Activated CD4-positive, alpha-beta T cell treated with anti-CD3 and anti-CD28 coated beads, Interleukin-2, amount 10 ng/mL, durations not matched to agents 24 days and 14 days (primary cell): ENCODE results near the gene TSNAXIP1. TPM values are rescaled to one million over a fixed set of nuclear protein-coding genes. Genes with fewer than 3 reads are reported as not detected.

Source experiments
- DNase-seq: peaks from one replicate; pipeline ENCODE4 v3.0.0; 2022
- H3K27ac Mint-ChIP-seq: one replicate; pipeline ENCODE4 v1.8.0; 2022; ENCODE audit warnings: mild to moderate bottlenecking, mixed read lengths
- H3K27me3 Mint-ChIP-seq: one replicate; pipeline ENCODE4 v1.8.0; 2022; ENCODE audit warnings: mixed read lengths
- H3K36me3 Mint-ChIP-seq: one replicate; pipeline ENCODE4 v1.8.0; 2022; ENCODE audit warnings: low read depth, mild to moderate bottlenecking, mixed read lengths
- H3K4me1 Mint-ChIP-seq: one replicate; pipeline ENCODE4 v1.8.0; 2021; ENCODE audit warnings: mixed read lengths
- H3K4me3 Mint-ChIP-seq: one replicate; pipeline ENCODE4 v1.8.0; 2022; ENCODE audit warnings: mild to moderate bottlenecking, moderate library complexity, mixed read lengths
- H3K9me3 Mint-ChIP-seq: one replicate; pipeline ENCODE4 v1.8.0; 2021; ENCODE audit warnings: mixed read lengths
- intact Hi-C: fragments of 100-400 bp; cut with micrococcal nuclease; formaldehyde crosslinking; loops from one replicate; pipeline ENCODE4 v1.15.1; 2023
- total RNA-seq: library from RNA; stranded (reverse); gene quantifications from 2 replicates; pipeline ENCODE4 v1.2.3, GENCODE V29; 2022

TSNAXIP1 gene
- total RNA-seq, 1 donor from 2014 or later, result 0.65 TPM

- Mint-ChIP-seq H3K36me3 (peaks cover 31% of the 10 kb centered on the region), H3K4me3 (no peak overlapping the region), H3K27ac (peak overlapping the region; percentile 37), H3K9me3 (no peaks in the 10 kb centered on the region), H3K4me1 (peaks cover 8% of the 10 kb centered on the region), H3K27me3 (no peaks in the 10 kb centered on the region)
- intact Hi-C loops, result no loop called here
- no peak for DNase-seq
These were observed 57.9 kb downstream of the TSNAXIP1 start for GRCh38 chr16:67864594-67864993.

GRCh38 chr16:67865318-67865717 lies 58.6 kb downstream of the TSNAXIP1 start:
- peak; percentile 74 for DNase-seq
- H3K27me3 Mint-ChIP-seq, result no peaks in the 10 kb centered on the region
- peaks cover 34% of the 10 kb centered on the region for H3K36me3 Mint-ChIP-seq
- peak overlapping the region; percentile 48 for H3K27ac Mint-ChIP-seq
- no peaks in the 10 kb centered on the region for H3K9me3 Mint-ChIP-seq
- intact Hi-C loops, result no loop called here
- peaks cover 8% of the 10 kb centered on the region for H3K4me1 Mint-ChIP-seq
- no peak overlapping the region for H3K4me3 Mint-ChIP-seq

- no peaks in the 10 kb centered on the region for H3K27me3 Mint-ChIP-seq
- H3K9me3 Mint-ChIP-seq, result no peaks in the 10 kb centered on the region
- no peak overlapping the region for H3K4me3 Mint-ChIP-seq
- no peak for DNase-seq
- intact Hi-C loops, result no loop called here
- peaks cover 9% of the 10 kb centered on the region for H3K4me1 Mint-ChIP-seq
- peaks cover 37% of the 10 kb centered on the region for H3K36me3 Mint-ChIP-seq
- H3K27ac Mint-ChIP-seq, result no peak overlapping the region
These were observed 61.6 kb downstream of the TSNAXIP1 start for GRCh38 chr16:67868290-67868689.

- intact Hi-C loops, result loop anchor here (5.0 kb wide), 1 partner anchor 68 kb away; the partner anchor contains the start of gene PSMB10
- DNase-seq, result no peak
These were observed 63.0 kb downstream of the TSNAXIP1 start for GRCh38 chr16:67869653-67870052.

GRCh38 chr16:67871256-67871655 lies 64.6 kb downstream of the TSNAXIP1 start:
- no peak overlapping the region for H3K4me3 Mint-ChIP-seq
- peaks cover 27% of the 10 kb centered on the region for H3K4me1 Mint-ChIP-seq
- H3K36me3 Mint-ChIP-seq, result peaks cover 38% of the 10 kb centered on the region
- no peak for DNase-seq
- H3K27ac Mint-ChIP-seq, result no peak overlapping the region
- H3K27me3 Mint-ChIP-seq, result no peaks in the 10 kb centered on the region
- no peaks in the 10 kb centered on the region for H3K9me3 Mint-ChIP-seq
- intact Hi-C loops, result loop anchor here (5.0 kb wide), 1 partner anchor 66 kb away; the partner anchor contains the start of gene PSMB10

More at GRCh38 chr16:67869653-67870052, 63.0 kb downstream of the TSNAXIP1 start:
- Mint-ChIP-seq H3K27ac (peak overlapping the region; percentile 25), H3K36me3 (peaks cover 35% of the 10 kb centered on the region), H3K27me3 (no peaks in the 10 kb centered on the region), H3K9me3 (no peaks in the 10 kb centered on the region), H3K4me1 (peaks cover 17% of the 10 kb centered on the region), H3K4me3 (no peak overlapping the region)

- H3K4me3 Mint-ChIP-seq, result peak overlapping the region; percentile 86
- no peaks in the 10 kb centered on the region for H3K27me3 Mint-ChIP-seq
- DNase-seq, result no peak
- peak overlapping the region; percentile 88 for H3K27ac Mint-ChIP-seq
- intact Hi-C loops, result loop anchor here (2.0 to 5.0 kb wide), 3 partner anchors 21 to 65 kb away; partner anchors contain the start of genes PSKH1 and PSMB10
- H3K4me1 Mint-ChIP-seq, result peaks cover 27% of the 10 kb centered on the region
- H3K36me3 Mint-ChIP-seq, result peaks cover 39% of the 10 kb centered on the region
- H3K9me3 Mint-ChIP-seq, result no peaks in the 10 kb centered on the region
These were observed 65.5 kb downstream of the TSNAXIP1 start for GRCh38 chr16:67872131-67872630.

- peak within 1 kb of the TSS; percentile 88 for H3K27ac Mint-ChIP-seq
- intact Hi-C loops, result loop anchor here (1.0 to 5.0 kb wide), 4 partner anchors 20 to 64 kb away; partner anchors contain the start of genes CENPT, PSKH1 and PSMB10
- DNase-seq, result peak; percentile 98
- peaks cover 27% of the 10 kb centered on the region for H3K4me1 Mint-ChIP-seq
- no peaks in the 10 kb centered on the region for H3K9me3 Mint-ChIP-seq
- peaks cover 44% of the 10 kb centered on the region for H3K36me3 Mint-ChIP-seq
- H3K4me3 Mint-ChIP-seq, result peak within 1 kb of the TSS; percentile 86
- no peaks in the 10 kb centered on the region for H3K27me3 Mint-ChIP-seq
These were observed 66.1 kb downstream of the TSNAXIP1 start, which contains the start of gene EDC4 for GRCh38 chr16:67872631-67873434. EDC4 (plus strand) TSS chr16:67873052; CDS start chr16:67873262, 210 bp downstream.

GRCh38 chr16:67873435-67874370 lies 67.0 kb downstream of the TSNAXIP1 start:
- no peaks in the 10 kb centered on the region for H3K27me3 Mint-ChIP-seq
- H3K27ac Mint-ChIP-seq, result peak overlapping the region; percentile 85
- peaks cover 49% of the 10 kb centered on the region for H3K36me3 Mint-ChIP-seq
- H3K4me3 Mint-ChIP-seq, result peak overlapping the region; percentile 86
- intact Hi-C loops, result loop anchor here (1.0 to 5.0 kb wide), 4 partner anchors 19 to 64 kb away; partner anchors contain the start of genes CENPT, PSKH1 and PSMB10
- H3K4me1 Mint-ChIP-seq, result peaks cover 27% of the 10 kb centered on the region
- DNase-seq, result no peak
- no peaks in the 10 kb centered on the region for H3K9me3 Mint-ChIP-seq

- peak overlapping the region; percentile 85 for H3K27ac Mint-ChIP-seq
- peaks cover 56% of the 10 kb centered on the region for H3K36me3 Mint-ChIP-seq
- H3K27me3 Mint-ChIP-seq, result no peaks in the 10 kb centered on the region
- H3K4me1 Mint-ChIP-seq, result peaks cover 27% of the 10 kb centered on the region
- no peaks in the 10 kb centered on the region for H3K9me3 Mint-ChIP-seq
- DNase-seq, result no peak
- intact Hi-C loops, result loop anchor here (5.0 kb wide), 1 partner anchor 63 kb away; the partner anchor contains the start of gene PSMB10
- H3K4me3 Mint-ChIP-seq, result peak overlapping the region; percentile 86
These were observed 67.7 kb downstream of the TSNAXIP1 start for GRCh38 chr16:67874372-67874771.

- no peak overlapping the region for H3K27ac Mint-ChIP-seq
- peaks cover 57% of the 10 kb centered on the region for H3K36me3 Mint-ChIP-seq
- no peak overlapping the region for H3K4me3 Mint-ChIP-seq
- no peak for DNase-seq
- H3K27me3 Mint-ChIP-seq, result no peaks in the 10 kb centered on the region
- intact Hi-C loops, result no loop called here
- peaks cover 27% of the 10 kb centered on the region for H3K4me1 Mint-ChIP-seq
- no peaks in the 10 kb centered on the region for H3K9me3 Mint-ChIP-seq
These were observed 70.4 kb downstream of the TSNAXIP1 start for GRCh38 chr16:67877064-67877463.

Other genes with a start within 250 kb of the TSNAXIP1 start
- 60.2 and 62.5 TPM in 2 replicates for gene CTCF, start 244.4 kb upstream of the TSNAXIP1 start, total RNA-seq
- 219 and 229 TPM in 2 replicates for gene CARMIL2, start 161.7 kb upstream of the TSNAXIP1 start, total RNA-seq
- gene ACD, start 146.6 kb upstream of the TSNAXIP1 start, total RNA-seq, result 54.0 and 55.1 TPM in 2 replicates
- gene PARD6A, start 145.9 kb upstream of the TSNAXIP1 start, total RNA-seq, result 13.5 and 14.0 TPM in 2 replicates
- gene ENKD1, start 140.1 kb upstream of the TSNAXIP1 start, total RNA-seq, result 12.7 and 13.8 TPM in 2 replicates
- gene C16orf86, start 140.1 kb upstream of the TSNAXIP1 start, total RNA-seq, result 0.68 and 1.5 TPM in 2 replicates
- 16.2 and 18.3 TPM in 2 replicates for gene GFOD2, start 87.6 kb upstream of the TSNAXIP1 start, total RNA-seq
- gene RANBP10, start 329 bp upstream of the TSNAXIP1 start, total RNA-seq, result 18.2 and 18.6 TPM in 2 replicates
- gene THAP11, start 35.4 kb downstream of the TSNAXIP1 start, total RNA-seq, result 46.4 and 48.7 TPM in 2 replicates
- gene NUTF2, start 40.0 kb downstream of the TSNAXIP1 start, total RNA-seq, result 184 and 188 TPM in 2 replicates
- 37.0 and 44.5 TPM in 2 replicates for gene CENPT, start 40.8 kb downstream of the TSNAXIP1 start, total RNA-seq
- gene EDC4, start 66.2 kb downstream of the TSNAXIP1 start, total RNA-seq, result 112 and 122 TPM in 2 replicates
- 0.63 TPM in 1 of 2 replicates, not detected in the other for gene NRN1L, start 78.0 kb downstream of the TSNAXIP1 start, total RNA-seq
- 14.4 and 16.3 TPM in 2 replicates for gene PSKH1, start 86.4 kb downstream of the TSNAXIP1 start, total RNA-seq
- gene CTRL, start 125.0 kb downstream of the TSNAXIP1 start, total RNA-seq, result 6.0 and 6.5 TPM in 2 replicates
- 211 and 214 TPM in 2 replicates for gene PSMB10, start 130.0 kb downstream of the TSNAXIP1 start, total RNA-seq
- gene LCAT, start 137.2 kb downstream of the TSNAXIP1 start, total RNA-seq, result 16.5 and 18.2 TPM in 2 replicates
- gene SLC12A4, start 161.7 kb downstream of the TSNAXIP1 start, total RNA-seq, result 40.6 and 44.7 TPM in 2 replicates
- gene DPEP3, start 173.6 kb downstream of the TSNAXIP1 start, total RNA-seq, result not detected in 2 replicates
- 1.7 and 2.3 TPM in 2 replicates for gene DPEP2, start 192.6 kb downstream of the TSNAXIP1 start, total RNA-seq
- gene DPEP2NB, start 209.0 kb downstream of the TSNAXIP1 start, total RNA-seq, result not detected in 2 replicates
- 23.9 and 26.1 TPM in 2 replicates for gene DDX28, start 216.3 kb downstream of the TSNAXIP1 start, total RNA-seq
- gene DUS2, start 216.4 kb downstream of the TSNAXIP1 start, total RNA-seq, result 35.3 and 42.6 TPM in 2 replicates